Measurements from ENCODE around the gene PID1.

GRCh38 chr2:229064749-229065148, 206.3 kb downstream of the PID1 start:
- TF ChIP-seq CTCF (IDR thresholded peaks at IDR 0.05): no peak
- no peak for TF ChIP-seq EZH2 (IDR thresholded peaks at IDR 0.05; ENCODE audit: borderline replicate concordance, insufficient read depth, low read depth, low read length, poor library complexity, severe bottlenecking)
